ENCODE measurements around the gene EIF2S3B. TPM values are rescaled to one million over a fixed set of nuclear protein-coding genes. Genes with fewer than 3 reads are reported as not detected.

EIF2S3B gene
- total and polyA plus RNA-seq, 5 experiments from 2014 or later: 0.30 to 2.4 (median 0.88) TPM

DNA sequence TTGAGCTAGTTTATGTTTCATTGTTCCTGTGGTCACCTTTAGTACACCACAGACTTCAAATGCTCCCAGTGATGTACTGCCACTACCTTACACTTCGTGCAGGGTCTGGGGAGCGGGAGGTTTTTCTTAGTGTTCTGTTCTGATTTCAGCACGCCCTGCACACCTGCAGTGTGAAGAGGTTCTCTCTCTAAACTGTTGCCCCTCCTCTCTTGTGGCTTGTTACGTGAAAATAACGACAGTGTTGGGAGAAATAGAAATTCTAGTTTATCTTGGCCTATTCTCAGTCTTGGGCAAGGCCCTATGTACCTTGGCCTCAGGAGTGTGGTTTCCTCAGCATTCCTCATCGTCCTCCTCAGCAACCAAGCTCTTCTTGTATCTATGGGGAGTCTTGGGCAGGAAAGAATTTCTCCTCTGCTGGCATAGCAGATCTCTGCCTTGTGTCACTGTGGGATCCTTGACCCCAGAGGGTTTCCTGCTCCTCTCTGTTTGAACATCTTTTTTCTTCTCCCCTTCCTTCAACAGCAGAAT, 48.6 kb downstream of the EIF2S3B start:
- H3K27ac Mint-ChIP-seq: peak overlapping the region; percentile 95 to 100 (median 100)
- POLR2A ChIA-PET: interaction anchor here (0.5 to 3.1 kb wide), 46 partner anchors 7 to 906 kb away, joined by 3 to 41 read pairs (median 6); partner anchors contain the start of genes CD69, EIF2S3B, GABARAPL1 and KLRC4
- peak; percentile 65 to 66 for ATAC-seq
- peaks cover 30 to 61% (median 50%) of the 10 kb centered on the region in 4 donors for H3K4me1 Mint-ChIP-seq
- peak; percentile 22 to 90 (median 82) for DNase-seq
- no peaks in the 10 kb centered on the region for H3K27me3 Mint-ChIP-seq
- peaks cover 10 to 34% (median 24%) of the 10 kb centered on the region in 9 donors for H3K9me3 Mint-ChIP-seq
- H3K36me3 Mint-ChIP-seq: peaks cover 27 to 53% (median 39%) of the 10 kb centered on the region in 3 donors
- H3K4me3 Mint-ChIP-seq: peak overlapping the region; percentile 84 to 99 (median 96)

DNA sequence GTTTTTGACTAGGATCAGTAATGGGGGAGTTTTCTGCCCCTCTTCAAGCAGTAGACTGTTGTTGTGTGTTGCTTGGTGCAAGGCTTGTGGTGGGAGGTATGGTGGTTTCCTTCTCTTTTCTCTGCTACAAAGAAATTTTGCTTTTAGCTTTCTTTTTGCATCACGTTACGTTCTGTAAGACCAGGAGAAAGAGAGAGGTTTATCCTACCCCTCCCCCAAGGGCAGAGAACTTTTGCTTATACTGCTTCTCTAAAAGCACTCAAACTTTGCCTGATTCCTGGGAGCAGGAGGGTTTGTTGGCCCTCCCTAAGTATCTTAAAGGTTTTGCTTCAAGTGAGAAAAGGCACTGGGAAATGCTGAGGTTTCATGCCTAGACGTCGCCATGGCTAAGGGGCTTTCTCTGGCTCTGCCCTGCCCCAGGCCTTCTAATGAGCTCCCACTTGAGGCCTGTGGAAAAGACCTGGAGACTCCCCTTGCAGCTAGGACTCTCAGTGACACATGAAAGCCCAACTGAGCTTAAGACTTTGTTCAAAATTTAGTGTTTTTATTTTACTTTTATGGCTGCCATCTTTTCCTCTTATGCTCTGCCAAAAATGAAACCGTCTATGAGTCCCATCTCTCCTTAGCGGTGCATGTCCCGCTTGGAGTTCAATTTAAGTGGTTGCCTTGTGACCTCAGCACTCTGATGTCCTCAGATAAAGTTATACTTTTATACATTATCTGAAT, 49.2 kb downstream of the EIF2S3B start:
- peak overlapping the region; percentile 84 to 99 (median 96) for H3K4me3 Mint-ChIP-seq
- H3K36me3 Mint-ChIP-seq: peaks cover 29 to 54% (median 37%) of the 10 kb centered on the region in 3 donors
- DNase-seq (peak in 9 of 10 donors; percentile 15 to 93 (median 78)), ATAC-seq (peak; percentile 57 to 70)
- POLR2A ChIA-PET: interaction anchor here (0.5 to 3.1 kb wide), 43 partner anchors 7 to 907 kb away, joined by 3 to 41 read pairs (median 7); partner anchors contain the start of genes CD69, EIF2S3B, GABARAPL1 and KLRC4
- peaks cover 7 to 34% (median 22%) of the 10 kb centered on the region in 9 donors for H3K9me3 Mint-ChIP-seq
- H3K27me3 Mint-ChIP-seq: no peaks in the 10 kb centered on the region
- H3K27ac Mint-ChIP-seq: peak overlapping the region; percentile 95 to 100 (median 100)
- peaks cover 30 to 65% (median 53%) of the 10 kb centered on the region in 4 donors for H3K4me1 Mint-ChIP-seq

DNA sequence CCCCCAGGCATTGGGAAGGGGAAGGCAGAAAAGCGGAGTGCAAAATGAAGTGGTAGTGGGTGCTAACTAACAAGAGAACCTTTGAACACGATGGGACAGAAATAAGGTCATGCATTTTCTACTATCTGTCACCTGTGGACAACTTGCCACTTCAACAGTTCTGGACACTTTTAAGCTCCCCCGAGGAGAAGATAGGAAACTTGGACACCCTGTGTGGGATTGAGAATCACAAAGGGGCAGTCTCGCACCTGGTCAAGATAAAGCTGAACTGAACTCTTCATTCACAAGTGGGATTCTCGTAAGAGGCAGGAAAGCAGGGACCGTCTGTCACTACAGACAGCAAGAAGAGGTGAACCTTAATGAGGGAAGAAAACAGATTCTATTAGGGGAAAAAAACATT, 51.6 kb downstream of the EIF2S3B start:
- DNase-seq (no peak), ATAC-seq (no peak)
- H3K27me3 Mint-ChIP-seq: no peaks in the 10 kb centered on the region
- H3K9me3 Mint-ChIP-seq: peaks cover 0 to 19% (median 11%) of the 10 kb centered on the region in 9 donors
- peaks cover 30 to 44% (median 35%) of the 10 kb centered on the region in 3 donors for H3K36me3 Mint-ChIP-seq
- H3K4me3 Mint-ChIP-seq: peak overlapping the region; percentile 85 to 96 (median 90)
- H3K27ac Mint-ChIP-seq: peak overlapping the region; percentile 94 to 99 (median 97)
- POLR2A ChIA-PET: interaction anchor here (0.6 to 6.0 kb wide), 11 partner anchors 57 to 776 kb away, joined by 3 to 56 read pairs (median 8); partner anchors contain the start of gene KLRC4
- H3K4me1 Mint-ChIP-seq: peaks cover 30 to 78% (median 68%) of the 10 kb centered on the region in 4 donors

DNA sequence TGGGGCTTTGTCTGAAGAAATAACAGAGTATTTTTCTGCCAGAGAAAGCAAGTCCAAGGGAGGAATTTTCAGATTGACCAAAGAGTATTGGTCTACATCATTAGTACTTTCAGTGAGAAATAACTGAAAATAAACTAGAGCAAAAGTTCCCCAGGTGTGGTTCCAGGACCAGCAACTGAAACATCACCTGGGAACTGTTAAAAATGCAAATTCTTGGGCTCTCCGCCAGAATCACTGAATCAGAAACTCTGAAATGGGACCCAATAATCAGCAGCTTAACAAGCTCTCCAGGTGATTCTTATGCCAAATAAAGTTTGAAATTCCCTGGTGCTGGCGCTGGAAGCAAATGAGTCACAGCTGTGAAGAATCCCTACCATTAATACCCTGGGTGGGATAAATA, 52.1 kb downstream of the EIF2S3B start:
- Mint-ChIP-seq H3K36me3 (peaks cover 25 to 40% (median 35%) of the 10 kb centered on the region in 3 donors), H3K9me3 (peaks cover 0 to 14% (median 7%) of the 10 kb centered on the region in 9 donors), H3K4me1 (peaks cover 28 to 79% (median 68%) of the 10 kb centered on the region in 4 donors), H3K27me3 (no peaks in the 10 kb centered on the region), H3K27ac (peak overlapping the region; percentile 94 to 99 (median 97)), H3K4me3 (peak overlapping the region; percentile 85 to 96 (median 90))
- no peak for DNase-seq
- POLR2A ChIA-PET: interaction anchor here (1.1 to 6.0 kb wide), 11 partner anchors 58 to 196 kb away, joined by 3 to 56 read pairs (median 8); partner anchors contain the start of gene KLRC4
- no peak for ATAC-seq

Other genes with a start within 250 kb of the EIF2S3B start
- 1 to 10 TPM; 4.3 to 5.0 TPM for gene KLRD1, start 198.0 kb upstream of the EIF2S3B start, total RNA-seq
- 100 to 1,000 TPM in 1 of 3 donors, 1 to 10 TPM in 2; 4.3 to 271 (median 7.6) TPM for gene KLRD1, start 198.0 kb upstream of the EIF2S3B start, polyA plus RNA-seq
- 100 to 1,000 TPM; 792 to 865 TPM for gene KLRK1, start 115.8 kb upstream of the EIF2S3B start, total RNA-seq
- 100 to 1,000 TPM; 525 to 619 (median 611) TPM for gene KLRK1, start 115.8 kb upstream of the EIF2S3B start, polyA plus RNA-seq
- gene KLRC4, start 96.1 kb upstream of the EIF2S3B start, total RNA-seq: 10 to 100 TPM; 55.4 to 57.6 TPM
- gene KLRC4, start 96.1 kb upstream of the EIF2S3B start, polyA plus RNA-seq: 10 to 100 TPM in 2 of 3 donors, 1 to 10 TPM in 1; 1.3 to 31.8 (median 13.6) TPM
- 1 to 10 TPM; 3.2 to 4.6 TPM for gene KLRC3, start 85.3 kb upstream of the EIF2S3B start, total RNA-seq
- 1 to 10 TPM; 2.2 to 6.4 (median 3.9) TPM for gene KLRC3, start 85.3 kb upstream of the EIF2S3B start, polyA plus RNA-seq
- gene KLRC2, start 69.9 kb upstream of the EIF2S3B start, total RNA-seq: 1 to 10 TPM; 1.9 to 3.6 TPM
- gene KLRC2, start 69.9 kb upstream of the EIF2S3B start, polyA plus RNA-seq: 10 to 100 TPM in 1 of 3 donors, under 1 TPM in 2; 0.62 to 25.0 (median 0.76) TPM
- 1 to 10 TPM; 4.4 TPM for gene KLRC1, start 52.5 kb upstream of the EIF2S3B start, total RNA-seq
- gene KLRC1, start 52.5 kb upstream of the EIF2S3B start, polyA plus RNA-seq: 1 to 10 TPM in 1 of 3 donors, under 1 TPM in 2; 0.32 to 1.1 (median 0.91) TPM
- gene MAGOHB, start 107.7 kb downstream of the EIF2S3B start, total RNA-seq: 10 to 100 TPM; 34.3 to 39.1 TPM
- gene MAGOHB, start 107.7 kb downstream of the EIF2S3B start, polyA plus RNA-seq: 10 to 100 TPM; 44.1 to 77.3 (median 53.9) TPM
- under 1 TPM; 0.10 to 0.19 TPM for gene STYK1, start 168.2 kb downstream of the EIF2S3B start, total RNA-seq
- under 1 TPM in 1 of 3 donors, not detected in 2; 0.47 TPM for gene STYK1, start 168.2 kb downstream of the EIF2S3B start, polyA plus RNA-seq
- 10 to 100 TPM; 86.0 to 88.6 TPM for gene YBX3, start 217.4 kb downstream of the EIF2S3B start, total RNA-seq
- gene YBX3, start 217.4 kb downstream of the EIF2S3B start, polyA plus RNA-seq: 10 to 100 TPM; 56.6 to 80.1 (median 62.5) TPM